Heart left ventricle (tissue), 16 donors: ENCODE data around the gene EPB41L2. TPM values are rescaled to one million over a fixed set of nuclear protein-coding genes. Genes with fewer than 3 reads are reported as not detected.

Source experiments
- ATAC-seq, 4 donors: fragments of 200-7000 bp; cut with Tn5 transposase; one replicate each; pipeline ENCODE4 v1.9.1; 2020 to 2022; ENCODE audit warnings: moderate library complexity in 4 of 4, mild to moderate bottlenecking in 3 of 4, moderate number of reproducible peaks in 1 of 4
- DNase-seq, 5 donors: peaks; one replicate each; pipeline ENCODE4 v3.0.0-alpha.2; 2020
- H3K27ac ChIP-seq, 12 donors: fragments of 200-600 bp; sonication (generic) in 4 of 12; one replicate each; pipeline versions ENCODE4 v1.5.0 to v1.8.0; 2016 to 2022; ENCODE audit warnings: mild to moderate bottlenecking in 2 of 12
- H3K27me3 ChIP-seq, 9 donors: fragments of 200-600 bp; sonication (generic) in 2 of 9; one replicate each; pipeline versions ENCODE4 v1.5.1 to v1.8.0; 2016 to 2022; ENCODE audit warnings: mild to moderate bottlenecking in 3 of 9
- H3K36me3 ChIP-seq, 9 donors: fragments of 200-600 bp; sonication (generic) in 2 of 9; one replicate each; pipeline versions ENCODE4 v1.5.0 to v1.8.0; 2018 to 2022; ENCODE audit warnings: mild to moderate bottlenecking in 2 of 9
- H3K4me1 ChIP-seq, 12 donors: fragments of 200-600 bp; sonication (generic) in 4 of 12; one replicate each; pipeline versions ENCODE4 v1.5.0 to v1.8.0; 2016 to 2022; ENCODE audit warnings: mild to moderate bottlenecking in 3 of 12
- H3K4me3 ChIP-seq, 12 donors: fragments of 200-600 bp; sonication (generic) in 4 of 12; one replicate each; pipeline versions ENCODE4 v1.5.0 to v1.8.0; 2017 to 2022; ENCODE audit warnings: mild to moderate bottlenecking in 9 of 12, moderate library complexity in 4 of 12
- H3K9me3 ChIP-seq, 12 donors: fragments of 200-600 bp; sonication (generic) in 4 of 12; one replicate each; pipeline versions ENCODE4 v1.5.0 to v1.8.0; 2016 to 2022; ENCODE audit warnings: mild to moderate bottlenecking in 1 of 12
- POLR2A ChIP-seq, 2 donors: fragments of 450-650 bp; IDR thresholded peaks; one replicate each; pipeline ENCODE4 v1.6.1; 2017; ENCODE audit warnings: antibody characterized with exemption in 2 of 2, mild to moderate bottlenecking in 2 of 2, moderate library complexity in 2 of 2
- WGBS, 4 donors: extraction: QIAGEN DNeasy Blood & Tissue Kit in 2 of 4; methylation state at CpG; one replicate each; pipeline versions ENCODE4 v1.1.5 to v1.1.7; 2013 to 2018; 5-methylcytosine and 5-hydroxymethylcytosine counted together
- intact Hi-C, 10 donors: fragments of 100-400 bp; cut with DNase I; formaldehyde crosslinking; loops; one replicate each; pipeline versions ENCODE4 v1.11.1 to v1.14.2; 2022
- polyA plus RNA-seq, 2 donors: library from polyadenylated mRNA; stranded (reverse); fragments of 200-250 nt; gene quantifications; one replicate each; pipeline ENCODE4 v1.2.3, GENCODE V29; 2013
- total RNA-seq, 9 donors: library from RNA; depleted of rRNA in 2 of 9; stranded (reverse); fragments of >200 nt in 2 of 9; fragmentation: NEBNext Ultra II Directional in 3 of 9; extraction: Animal tissue kit (Norgen Biotek cat#: 25700) in 3 of 9; gene quantifications; one replicate each; pipeline versions ENCODE4 v1.1.0 to v1.2.4, GENCODE V29; 2016 to 2023
- TF ChIP-seq, protein P1 (sequence below), 12 donors: fragments of 200-600 bp; sonication (generic) in 4 of 12; IDR thresholded peaks; one replicate each; pipeline versions ENCODE4 v1.5.0 to v1.8.0; 2018 to 2022; ENCODE audit warnings: antibody characterized with exemption in 12 of 12, mild to moderate bottlenecking in 5 of 12
- donor health status: ischemic (EF 13 %, LVEDD 7.1; RV severe dilation, severe dysfunction).
- donor health status: healthy with polysubstance abuse.
- donor health status: DM: no; HTN: yes; CAD: no.
- donor health status: DM: no; HTN: no; CAD: no.
- donor health status: ischemic (EF 25% LVEDD 6.9; RV normal size, moderate dysfunction).
- donor health status: ischemic (EF 25% LVEDD 5.7; RV mildly dilated, moderate dysfunction).
- donor health status: healthy.
- donor health status: DM: yes; HTN: yes; CAD: no.
- donor health status: ischemic (EF 35%, LVEDD 5.7; RV mildly dilated, moderate dysfunction).
- donor health status: nonischemic (EF 11% LVEDD 7.7; RV severe dilation, severe dysfunction).
- donor health status: DM: yes; HTN: yes; CAD: no.
- donor health status: PGD.
- donor health status: ischemic (EF 29% LVEDD 5.4; RV normal size, mild dysfunction).
- donor health status: nonischemic (EF 23%, LVEDD 6.1; RV moderate dilation, normal function).

EPB41L2 gene
- total and polyA plus RNA-seq, 11 donors, result 21.3 to 115 (median 51.9) TPM

- DNase-seq (peak in 4 of 5 donors; percentile 53 to 73 (median 64)), ATAC-seq (peak; percentile 70 to 88 (median 81))
- Histone ChIP-seq H3K4me1 (peaks cover 0 to 49% (median 30%) of the 10 kb centered on the region in 12 donors), H3K27ac (peak overlapping the region; percentile 33 to 85 (median 76)), H3K27me3 (no peaks in the 10 kb centered on the region), H3K36me3 (no peaks in the 10 kb centered on the region), H3K4me3 (peak overlapping the region; percentile 14 to 69 (median 52)), H3K9me3 (no peaks in the 10 kb centered on the region)
- WGBS, 4 donors, result 41 to 51% (median 47%) methylated on average over 8 of the region's 8 CpGs
- TF ChIP-seq, protein P1, sequence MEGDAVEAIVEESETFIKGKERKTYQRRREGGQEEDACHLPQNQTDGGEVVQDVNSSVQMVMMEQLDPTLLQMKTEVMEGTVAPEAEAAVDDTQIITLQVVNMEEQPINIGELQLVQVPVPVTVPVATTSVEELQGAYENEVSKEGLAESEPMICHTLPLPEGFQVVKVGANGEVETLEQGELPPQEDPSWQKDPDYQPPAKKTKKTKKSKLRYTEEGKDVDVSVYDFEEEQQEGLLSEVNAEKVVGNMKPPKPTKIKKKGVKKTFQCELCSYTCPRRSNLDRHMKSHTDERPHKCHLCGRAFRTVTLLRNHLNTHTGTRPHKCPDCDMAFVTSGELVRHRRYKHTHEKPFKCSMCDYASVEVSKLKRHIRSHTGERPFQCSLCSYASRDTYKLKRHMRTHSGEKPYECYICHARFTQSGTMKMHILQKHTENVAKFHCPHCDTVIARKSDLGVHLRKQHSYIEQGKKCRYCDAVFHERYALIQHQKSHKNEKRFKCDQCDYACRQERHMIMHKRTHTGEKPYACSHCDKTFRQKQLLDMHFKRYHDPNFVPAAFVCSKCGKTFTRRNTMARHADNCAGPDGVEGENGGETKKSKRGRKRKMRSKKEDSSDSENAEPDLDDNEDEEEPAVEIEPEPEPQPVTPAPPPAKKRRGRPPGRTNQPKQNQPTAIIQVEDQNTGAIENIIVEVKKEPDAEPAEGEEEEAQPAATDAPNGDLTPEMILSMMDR (IDR thresholded peaks at IDR 0.05), result no peak
- no peak for TF ChIP-seq POLR2A (IDR thresholded peaks at IDR 0.05)
- intact Hi-C loops, result loop anchor here in 5 of 10 donors (2.0 to 10.0 kb wide), 3 partner anchors 92 to 95 kb away; partner anchors contain the start of gene EPB41L2 (in 5 of the 5)
These were observed 93.1 kb downstream of the EPB41L2 start for GRCh38 chr6:130969791-130970491.

DNA sequence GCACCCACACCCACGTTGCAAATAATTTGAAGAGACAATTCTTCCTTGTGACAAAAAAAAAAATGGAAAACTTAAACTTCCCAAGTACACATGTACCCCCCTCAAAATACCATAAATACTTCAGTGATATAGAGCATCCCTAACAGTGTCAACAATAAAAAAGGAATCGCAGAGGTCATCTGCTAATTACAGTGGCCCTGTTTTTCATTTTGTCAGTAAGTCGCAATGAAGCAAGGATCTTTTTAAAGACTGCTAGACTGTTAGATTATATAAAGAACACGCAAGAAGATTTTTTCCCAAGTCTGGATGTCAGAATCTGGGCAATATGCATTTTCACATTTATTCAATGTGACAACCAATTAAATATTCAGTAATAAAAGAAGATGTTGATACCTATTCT lies 93.9 kb downstream of the EPB41L2 start:
- WGBS, 4 donors, result 36 to 51% (median 37%) methylated on average over 4 of the region's 4 CpGs
- Histone ChIP-seq H3K9me3 (no peaks in the 10 kb centered on the region), H3K27me3 (no peaks in the 10 kb centered on the region), H3K4me3 (peak overlapping the region; percentile 2 to 69 (median 52)), H3K36me3 (no peaks in the 10 kb centered on the region), H3K27ac (peak overlapping the region; percentile 33 to 85 (median 76)), H3K4me1 (peaks cover 0 to 54% (median 37%) of the 10 kb centered on the region in 12 donors)
- ATAC-seq (no peak), DNase-seq (no peak)
- intact Hi-C loops, result loop anchor here in 3 of 10 donors (2.0 to 10.0 kb wide), 3 partner anchors 93 to 96 kb away; partner anchors contain the start of gene EPB41L2 (in 3 of the 3)
- TF ChIP-seq, protein P1 (IDR thresholded peaks at IDR 0.05), result no peak
- no peak for TF ChIP-seq POLR2A (IDR thresholded peaks at IDR 0.05)

DNA sequence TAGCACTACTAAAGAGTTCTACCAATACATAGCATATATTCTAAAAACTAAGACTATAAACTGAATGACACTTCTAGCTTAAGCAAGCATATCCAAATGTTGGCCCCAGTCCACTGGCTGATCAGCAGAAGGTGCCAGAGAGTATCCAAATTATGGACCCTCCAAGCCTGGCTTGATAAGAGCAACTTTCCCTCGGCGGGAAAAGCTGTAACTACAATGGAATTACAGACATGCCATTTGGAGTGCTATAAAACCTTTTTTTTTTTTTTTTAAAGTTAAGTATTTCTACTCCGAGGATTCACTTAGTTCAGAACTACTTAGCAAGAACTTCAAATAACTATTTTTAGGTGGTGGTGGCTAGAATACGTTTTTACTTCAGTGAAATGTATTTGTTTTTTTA lies 94.6 kb downstream of the EPB41L2 start:
- intact Hi-C loops, result loop anchor here in 3 of 10 donors (2.0 to 10.0 kb wide), 3 partner anchors 94 to 96 kb away; partner anchors contain the start of gene EPB41L2 (in 3 of the 3)
- Histone ChIP-seq H3K4me1 (peaks cover 0 to 54% (median 37%) of the 10 kb centered on the region in 12 donors), H3K4me3 (peak overlapping the region in 10 of 12 donors; percentile 25 to 69 (median 52)), H3K27ac (peak overlapping the region; percentile 2 to 85 (median 70)), H3K36me3 (no peaks in the 10 kb centered on the region), H3K9me3 (no peaks in the 10 kb centered on the region), H3K27me3 (no peaks in the 10 kb centered on the region)
- no peak for DNase-seq
- ATAC-seq, result no peak
- no peak for TF ChIP-seq POLR2A (IDR thresholded peaks at IDR 0.05)
- TF ChIP-seq, protein P1 (IDR thresholded peaks at IDR 0.05), result no peak
- WGBS, 4 donors, result 13 to 24% (median 13%) methylated on average over 4 of the region's 4 CpGs
